Breast epithelium (tissue), 4 donors: ENCODE data around the gene RBM4B. TPM values are rescaled to one million over a fixed set of nuclear protein-coding genes. Genes with fewer than 3 reads are reported as not detected.

Source experiments
- DNase-seq, 2 donors: peaks; one replicate each; pipeline ENCODE4 v3.0.0-alpha.2; 2019; ENCODE audit warnings: low spot score in 2 of 2
- H3K27ac ChIP-seq, 2 donors: fragments of 200-600 bp; sonication (generic) in 1 of 2; one replicate each; pipeline ENCODE4 v1.5.1; 2016 to 2019; ENCODE audit warnings: mild to moderate bottlenecking in 1 of 2
- H3K27me3 ChIP-seq, 2 donors: fragments of 200-600 bp; sonication (generic) in 1 of 2; one replicate each; pipeline versions ENCODE4 v1.5.1 to v1.6.0; 2017 to 2019; ENCODE audit warnings: control low read depth in 1 of 2, mild to moderate bottlenecking in 1 of 2
- H3K36me3 ChIP-seq: fragments of 200-600 bp; one replicate; pipeline ENCODE4 v1.5.1; 2019
- H3K4me1 ChIP-seq, 2 donors: fragments of 200-600 bp; sonication (generic); one replicate each; pipeline ENCODE4 v1.5.1; 2016 to 2019; ENCODE audit warnings: control low read depth in 1 of 2
- H3K4me3 ChIP-seq, 3 donors: fragments of 200-600 bp; sonication (generic); 1 replicate in 2 of 3; 2 replicates in 1 of 3; pipeline ENCODE4 v1.5.1; 2016 to 2019; ENCODE audit warnings: mild to moderate bottlenecking in 3 of 3, moderate library complexity in 2 of 3
- H3K9me3 ChIP-seq, 2 donors: fragments of 200-600 bp; sonication (generic) in 1 of 2; one replicate each; pipeline ENCODE4 v1.5.1; 2016 to 2019; ENCODE audit warnings: control low read depth in 1 of 2
- CTCF ChIP-seq, 3 donors: fragments of 450-650 bp; IDR thresholded peaks; one replicate each; pipeline ENCODE4 v1.5.1; 2016 to 2017; ENCODE audit warnings: antibody characterized with exemption in 3 of 3, mild to moderate bottlenecking in 3 of 3, moderate library complexity in 3 of 3
- POLR2A ChIP-seq: fragments of 450-650 bp; IDR thresholded peaks from one replicate; pipeline ENCODE4 v1.6.1; 2016; ENCODE audit warnings: antibody characterized with exemption, mild to moderate bottlenecking, moderate library complexity
- POLR2AphosphoS5 ChIP-seq, 3 donors: sonication (generic); formaldehyde crosslinking; IDR thresholded peaks; one replicate each; pipeline ENCODE4 v1.6.1; 2017; ENCODE audit warnings: antibody characterized with exemption in 3 of 3
- intact Hi-C: fragments of 100-400 bp; cut with DNase I; formaldehyde crosslinking; loops from one replicate; pipeline ENCODE4 v1.15.1; 2023; ENCODE audit warnings: low total_unique reads
- total RNA-seq, 3 donors: library from RNA; depleted of rRNA; stranded (reverse); fragments of >200 nt; gene quantifications; one replicate each; pipeline ENCODE4 v1.1.0, GENCODE V29; 2016

Gene RBM4B
- total RNA-seq, 3 donors from 2014 or later = 14.9 to 43.8 (median 25.9) TPM

GRCh38 chr11:66688561-66689534 lies 11.2 kb upstream of the RBM4B start:
- Histone ChIP-seq H3K4me1 (no peaks in the 10 kb centered on the region), H3K36me3 (no peaks in the 10 kb centered on the region), H3K4me3 (no peak overlapping the region), H3K9me3 (no peaks in the 10 kb centered on the region), H3K27me3 (no peaks in the 10 kb centered on the region), H3K27ac (no peak overlapping the region)
- DNase-seq = no peak
- TF ChIP-seq POLR2AphosphoS5 (IDR thresholded peaks at IDR 0.05) = no peak
- no peak for TF ChIP-seq CTCF (IDR thresholded peaks at IDR 0.05)
- no peak for TF ChIP-seq POLR2A
- intact Hi-C loops = loop anchor here (10.0 kb wide), 1 partner anchor 114 kb away; no protein-coding TSS in a partner anchor

GRCh38 chr11:66687831-66688281 lies 10.2 kb upstream of the RBM4B start:
- H3K4me1 ChIP-seq = no peaks in the 10 kb centered on the region
- TF ChIP-seq POLR2A (no peak), CTCF (IDR thresholded peaks at IDR 0.05) (no peak), POLR2AphosphoS5 (IDR thresholded peaks at IDR 0.05) (no peak)
- intact Hi-C loops = loop anchor here (10.0 kb wide), 1 partner anchor 113 kb away; no protein-coding TSS in a partner anchor

GRCh38 chr11:66686801-66687750 lies 9.4 kb upstream of the RBM4B start:
- intact Hi-C loops = loop anchor here (10.0 kb wide), 1 partner anchor 112 kb away; no protein-coding TSS in a partner anchor
- peak overlapping the region in 2 of 3 donors; percentile 9 to 25 for H3K4me3 ChIP-seq
- peak in 1 of 2 donors; percentile 61 for DNase-seq
- H3K9me3 ChIP-seq = no peaks in the 10 kb centered on the region
- no peaks in the 10 kb centered on the region for H3K27me3 ChIP-seq
- TF ChIP-seq POLR2AphosphoS5 (IDR thresholded peaks at IDR 0.05) (no peak), CTCF (IDR thresholded peaks at IDR 0.05) (peak in 1 of 3 donors; percentile 3)
- H3K4me1 ChIP-seq = no peaks in the 10 kb centered on the region
- H3K27ac ChIP-seq = peak overlapping the region; percentile 85 to 89
- no peaks in the 10 kb centered on the region for H3K36me3 ChIP-seq

More at GRCh38 chr11:66687831-66688281, 10.2 kb upstream of the RBM4B start:
- Histone ChIP-seq H3K36me3 (no peaks in the 10 kb centered on the region), H3K27me3 (no peaks in the 10 kb centered on the region), H3K9me3 (no peaks in the 10 kb centered on the region), H3K4me3 (no peak overlapping the region), H3K27ac (peak overlapping the region in 1 of 2 donors; percentile 89)
- DNase-seq = peak in 1 of 2 donors; percentile 36

- Histone ChIP-seq H3K27me3 (no peaks in the 10 kb centered on the region), H3K27ac (peak overlapping the region; percentile 85 to 89), H3K36me3 (no peaks in the 10 kb centered on the region), H3K4me3 (peak overlapping the region in 2 of 3 donors; percentile 31 to 50), H3K9me3 (no peaks in the 10 kb centered on the region), H3K4me1 (no peaks in the 10 kb centered on the region)
- intact Hi-C loops = loop anchor here (10.0 kb wide), 1 partner anchor 111 kb away; no protein-coding TSS in a partner anchor
- peak; percentile 51 to 85 for DNase-seq
- TF ChIP-seq POLR2AphosphoS5 (IDR thresholded peaks at IDR 0.05) = no peak
- TF ChIP-seq CTCF (IDR thresholded peaks at IDR 0.05) = peak in 1 of 3 donors; percentile 21
- TF ChIP-seq POLR2A = no peak
Observed at GRCh38 chr11:66686100-66686785, 8.6 kb upstream of the RBM4B start.
